ENCODE results near the gene FRS2. TPM values are rescaled to one million over a fixed set of nuclear protein-coding genes. Genes with fewer than 3 reads are reported as not detected.

FRS2 gene
- total RNA-seq, 4 donors from 2014 or later = 36.5 to 60.3 (median 43.8) TPM

GRCh38 chr12:69479675-69480074 lies 9.5 kb downstream of the FRS2 start:
- peaks cover 18 to 67% (median 55%) of the 10 kb centered on the region in 4 donors for H3K4me1 ChIP-seq
- H3K27ac ChIP-seq (replicated peaks in 1 of 4) = no peak overlapping the region
- H3K4me3 ChIP-seq = no peak overlapping the region
- H3K27me3 ChIP-seq = no peaks in the 10 kb centered on the region
- H3K36me3 ChIP-seq = no peaks in the 10 kb centered on the region
- WGBS = 95% methylated on average over 2 of the region's 2 CpGs
- no peak for DNase-seq (ENCODE audit: extremely low spot score)
- intact Hi-C loops (cut with DNase I) = loop anchor here (10.0 kb wide), 2 partner anchors 55 to 115 kb away; no protein-coding TSS in a partner anchor
- TF ChIP-seq POLR2AphosphoS5 (IDR thresholded peaks at IDR 0.05) (no peak), EP300 (IDR thresholded peaks at IDR 0.05) (no peak), CTCF (IDR thresholded peaks at IDR 0.05) (no peak), POLR2A (IDR thresholded peaks at IDR 0.05; ENCODE audit: low read depth) (no peak)
- H3K9me3 ChIP-seq = no peaks in the 10 kb centered on the region

GRCh38 chr12:69480698-69481097 lies 10.5 kb downstream of the FRS2 start:
- Histone ChIP-seq H3K27ac (replicated peaks in 1 of 4) (no peak overlapping the region), H3K36me3 (no peaks in the 10 kb centered on the region), H3K4me3 (no peak overlapping the region), H3K27me3 (no peaks in the 10 kb centered on the region), H3K4me1 (peaks cover 14 to 58% (median 48%) of the 10 kb centered on the region in 4 donors), H3K9me3 (no peaks in the 10 kb centered on the region)
- DNase-seq (ENCODE audit: extremely low spot score) = no peak
- no peak for TF ChIP-seq POLR2AphosphoS5 (IDR thresholded peaks at IDR 0.05)
- TF ChIP-seq CTCF (IDR thresholded peaks at IDR 0.05) = no peak
- no peak for TF ChIP-seq POLR2A (IDR thresholded peaks at IDR 0.05; ENCODE audit: low read depth)
- no peak for TF ChIP-seq EP300 (IDR thresholded peaks at IDR 0.05)
- 93% methylated on average over 4 of the region's 4 CpGs for WGBS
- intact Hi-C loops (cut with DNase I) = no loop called here

GRCh38 chr12:69481133-69481532 lies 10.9 kb downstream of the FRS2 start:
- no peak for TF ChIP-seq POLR2A (IDR thresholded peaks at IDR 0.05; ENCODE audit: low read depth)
- no peak for TF ChIP-seq CTCF (IDR thresholded peaks at IDR 0.05)
- no peak for TF ChIP-seq EP300 (IDR thresholded peaks at IDR 0.05)
- no peak for TF ChIP-seq POLR2AphosphoS5 (IDR thresholded peaks at IDR 0.05)
- no peak for DNase-seq (ENCODE audit: extremely low spot score)
- Histone ChIP-seq H3K9me3 (no peaks in the 10 kb centered on the region), H3K27me3 (no peaks in the 10 kb centered on the region), H3K4me3 (no peak overlapping the region), H3K27ac (replicated peaks in 1 of 4) (no peak overlapping the region), H3K36me3 (no peaks in the 10 kb centered on the region), H3K4me1 (peaks cover 9 to 53% (median 46%) of the 10 kb centered on the region in 4 donors)
- intact Hi-C loops (cut with DNase I) = no loop called here

- intact Hi-C loops (cut with DNase I) = no loop called here
- 100% methylated on average over 1 of the region's 1 CpG for WGBS
- Histone ChIP-seq H3K36me3 (peaks cover 0 to 17% (median 0%) of the 10 kb centered on the region in 4 donors), H3K4me1 (peaks cover 3 to 44% (median 37%) of the 10 kb centered on the region in 4 donors), H3K27ac (replicated peaks in 1 of 4) (no peak overlapping the region), H3K9me3 (peaks cover 0 to 13% (median 7%) of the 10 kb centered on the region in 4 donors), H3K4me3 (no peak overlapping the region), H3K27me3 (no peaks in the 10 kb centered on the region)
- DNase-seq (ENCODE audit: extremely low spot score) = no peak
- no peak for TF ChIP-seq POLR2AphosphoS5 (IDR thresholded peaks at IDR 0.05)
- TF ChIP-seq EP300 (IDR thresholded peaks at IDR 0.05) = no peak
- TF ChIP-seq CTCF (IDR thresholded peaks at IDR 0.05) = no peak
- TF ChIP-seq POLR2A (IDR thresholded peaks at IDR 0.05; ENCODE audit: low read depth) = no peak
These were observed 13.5 kb downstream of the FRS2 start for GRCh38 chr12:69483700-69484099.

GRCh38 chr12:69484428-69484827 lies 14.2 kb downstream of the FRS2 start:
- intact Hi-C loops (cut with DNase I) = no loop called here
- Histone ChIP-seq H3K36me3 (peaks cover 0 to 17% (median 0%) of the 10 kb centered on the region in 4 donors), H3K27ac (replicated peaks in 1 of 4) (no peak overlapping the region), H3K9me3 (peaks cover 0 to 13% (median 7%) of the 10 kb centered on the region in 4 donors), H3K4me3 (no peak overlapping the region), H3K27me3 (no peaks in the 10 kb centered on the region), H3K4me1 (peaks cover 3 to 38% (median 35%) of the 10 kb centered on the region in 4 donors)
- 33% methylated on average over 2 of the region's 2 CpGs for WGBS
- no peak for TF ChIP-seq EP300 (IDR thresholded peaks at IDR 0.05)
- TF ChIP-seq POLR2AphosphoS5 (IDR thresholded peaks at IDR 0.05) = no peak
- TF ChIP-seq POLR2A (IDR thresholded peaks at IDR 0.05; ENCODE audit: low read depth) = no peak
- TF ChIP-seq CTCF (IDR thresholded peaks at IDR 0.05) = no peak
- no peak for DNase-seq (ENCODE audit: extremely low spot score)
